Measurements from ENCODE around the gene C20orf202.

Gene C20orf202

GRCh38 chr20:1202762-1203504 lies at the start of gene C20orf202:
Gene C20orf202 (plus strand): TSS chr20:1203454. CDS start chr20:1203586, 132 bp downstream.
- Histone ChIP-seq H3K4me1 (ENCODE audit: control insufficient read depth, insufficient read depth, low read length) (no peaks in the 10 kb centered on the region), H3K36me3 (ENCODE audit: control insufficient read depth, insufficient read depth, low read length) (no peaks in the 10 kb centered on the region), H3K27ac (ENCODE audit: low read depth, low read length) (no peak within 1 kb of the TSS), H3K9ac (ENCODE audit: low read depth, low read length) (no peak within 1 kb of the TSS), H3K4me3 (ENCODE audit: low read depth, low read length) (no peak within 1 kb of the TSS), H3K9me3 (ENCODE audit: control insufficient read depth, insufficient read depth, low read length) (no peaks in the 10 kb centered on the region), H3K27me3 (ENCODE audit: control insufficient read depth, insufficient read depth, low read length) (no peaks in the 10 kb centered on the region; the same call in 1 of the 2 replicates)

GRCh38 chr20:1154226-1154625 lies 49.0 kb upstream of the C20orf202 start:
- Histone ChIP-seq H3K4me1 (ENCODE audit: control insufficient read depth, insufficient read depth, low read length) (no peaks in the 10 kb centered on the region), H3K9me3 (ENCODE audit: control insufficient read depth, insufficient read depth, low read length) (no peaks in the 10 kb centered on the region), H3K27me3 (ENCODE audit: control insufficient read depth, insufficient read depth, low read length) (no peaks in the 10 kb centered on the region), H3K4me3 (ENCODE audit: low read depth, low read length) (no peak overlapping the region), H3K9ac (ENCODE audit: low read depth, low read length) (no peak overlapping the region), H3K36me3 (ENCODE audit: control insufficient read depth, insufficient read depth, low read length) (peaks cover 36% of the 10 kb centered on the region), H3K27ac (ENCODE audit: low read depth, low read length) (no peak overlapping the region)

- no peaks in the 10 kb centered on the region for H3K9me3 ChIP-seq (ENCODE audit: control insufficient read depth, insufficient read depth, low read length)
- no peak overlapping the region for H3K9ac ChIP-seq (ENCODE audit: low read depth, low read length)
- H3K4me3 ChIP-seq (ENCODE audit: low read depth, low read length), result no peak overlapping the region
- no peaks in the 10 kb centered on the region for H3K4me1 ChIP-seq (ENCODE audit: control insufficient read depth, insufficient read depth, low read length)
- H3K27me3 ChIP-seq (ENCODE audit: control insufficient read depth, insufficient read depth, low read length), result no peaks in the 10 kb centered on the region
- no peak overlapping the region for H3K27ac ChIP-seq (ENCODE audit: low read depth, low read length)
- peaks cover 37% of the 10 kb centered on the region for H3K36me3 ChIP-seq (ENCODE audit: control insufficient read depth, insufficient read depth, low read length)
These were observed 48.6 kb upstream of the C20orf202 start for GRCh38 chr20:1154691-1155090.

GRCh38 chr20:1155342-1155741 lies 47.9 kb upstream of the C20orf202 start:
- Histone ChIP-seq H3K27ac (ENCODE audit: low read depth, low read length) (no peak overlapping the region), H3K9me3 (ENCODE audit: control insufficient read depth, insufficient read depth, low read length) (no peaks in the 10 kb centered on the region), H3K27me3 (ENCODE audit: control insufficient read depth, insufficient read depth, low read length) (no peaks in the 10 kb centered on the region), H3K4me3 (ENCODE audit: low read depth, low read length) (no peak overlapping the region), H3K9ac (ENCODE audit: low read depth, low read length) (no peak overlapping the region), H3K4me1 (ENCODE audit: control insufficient read depth, insufficient read depth, low read length) (no peaks in the 10 kb centered on the region), H3K36me3 (ENCODE audit: control insufficient read depth, insufficient read depth, low read length) (peaks cover 41% of the 10 kb centered on the region)

- Histone ChIP-seq H3K36me3 (ENCODE audit: control insufficient read depth, insufficient read depth, low read length) (peaks cover 55% of the 10 kb centered on the region), H3K9me3 (ENCODE audit: control insufficient read depth, insufficient read depth, low read length) (no peaks in the 10 kb centered on the region), H3K4me1 (ENCODE audit: control insufficient read depth, insufficient read depth, low read length) (no peaks in the 10 kb centered on the region), H3K9ac (ENCODE audit: low read depth, low read length) (no peak overlapping the region), H3K27me3 (ENCODE audit: control insufficient read depth, insufficient read depth, low read length) (no peaks in the 10 kb centered on the region), H3K27ac (ENCODE audit: low read depth, low read length) (no peak overlapping the region), H3K4me3 (ENCODE audit: low read depth, low read length) (no peak overlapping the region)
These were observed 42.8 kb upstream of the C20orf202 start for GRCh38 chr20:1160496-1160895.

- no peaks in the 10 kb centered on the region for H3K4me1 ChIP-seq (ENCODE audit: control insufficient read depth, insufficient read depth, low read length)
- H3K36me3 ChIP-seq (ENCODE audit: control insufficient read depth, insufficient read depth, low read length), result peaks cover 58% of the 10 kb centered on the region
- no peaks in the 10 kb centered on the region for H3K9me3 ChIP-seq (ENCODE audit: control insufficient read depth, insufficient read depth, low read length)
- H3K9ac ChIP-seq (ENCODE audit: low read depth, low read length), result no peak overlapping the region
- no peak overlapping the region for H3K27ac ChIP-seq (ENCODE audit: low read depth, low read length)
- H3K4me3 ChIP-seq (ENCODE audit: low read depth, low read length), result no peak overlapping the region
- H3K27me3 ChIP-seq (ENCODE audit: control insufficient read depth, insufficient read depth, low read length), result no peaks in the 10 kb centered on the region
These were observed 42.3 kb upstream of the C20orf202 start for GRCh38 chr20:1160991-1161390.

GRCh38 chr20:1163105-1163504 lies 40.1 kb upstream of the C20orf202 start:
- Histone ChIP-seq H3K4me3 (ENCODE audit: low read depth, low read length) (no peak overlapping the region), H3K4me1 (ENCODE audit: control insufficient read depth, insufficient read depth, low read length) (no peaks in the 10 kb centered on the region), H3K9me3 (ENCODE audit: control insufficient read depth, insufficient read depth, low read length) (no peaks in the 10 kb centered on the region), H3K36me3 (ENCODE audit: control insufficient read depth, insufficient read depth, low read length) (peaks cover 79% of the 10 kb centered on the region), H3K9ac (ENCODE audit: low read depth, low read length) (no peak overlapping the region), H3K27ac (ENCODE audit: low read depth, low read length) (no peak overlapping the region), H3K27me3 (ENCODE audit: control insufficient read depth, insufficient read depth, low read length) (no peaks in the 10 kb centered on the region)

- Histone ChIP-seq H3K27ac (ENCODE audit: low read depth, low read length) (no peak overlapping the region), H3K27me3 (ENCODE audit: control insufficient read depth, insufficient read depth, low read length) (no peaks in the 10 kb centered on the region), H3K9ac (ENCODE audit: low read depth, low read length) (no peak overlapping the region), H3K36me3 (ENCODE audit: control insufficient read depth, insufficient read depth, low read length) (peaks cover 85% of the 10 kb centered on the region), H3K4me1 (ENCODE audit: control insufficient read depth, insufficient read depth, low read length) (no peaks in the 10 kb centered on the region), H3K9me3 (ENCODE audit: control insufficient read depth, insufficient read depth, low read length) (no peaks in the 10 kb centered on the region), H3K4me3 (ENCODE audit: low read depth, low read length) (no peak overlapping the region)
These were observed 39.6 kb upstream of the C20orf202 start for GRCh38 chr20:1163653-1164052.

- no peak overlapping the region for H3K4me3 ChIP-seq (ENCODE audit: low read depth, low read length)
- no peaks in the 10 kb centered on the region for H3K9me3 ChIP-seq (ENCODE audit: control insufficient read depth, insufficient read depth, low read length)
- no peaks in the 10 kb centered on the region for H3K4me1 ChIP-seq (ENCODE audit: control insufficient read depth, insufficient read depth, low read length)
- H3K36me3 ChIP-seq (ENCODE audit: control insufficient read depth, insufficient read depth, low read length), result peaks cover 92% of the 10 kb centered on the region
- no peaks in the 10 kb centered on the region for H3K27me3 ChIP-seq (ENCODE audit: control insufficient read depth, insufficient read depth, low read length)
- H3K9ac ChIP-seq (ENCODE audit: low read depth, low read length), result no peak overlapping the region
- H3K27ac ChIP-seq (ENCODE audit: low read depth, low read length), result no peak overlapping the region
These were observed 38.4 kb upstream of the C20orf202 start for GRCh38 chr20:1164871-1165270.

GRCh38 chr20:1165521-1165920 lies 37.7 kb upstream of the C20orf202 start:
- no peak overlapping the region for H3K27ac ChIP-seq (ENCODE audit: low read depth, low read length)
- H3K4me3 ChIP-seq (ENCODE audit: low read depth, low read length), result no peak overlapping the region
- no peaks in the 10 kb centered on the region for H3K9me3 ChIP-seq (ENCODE audit: control insufficient read depth, insufficient read depth, low read length)
- H3K36me3 ChIP-seq (ENCODE audit: control insufficient read depth, insufficient read depth, low read length), result peaks cover 93% of the 10 kb centered on the region
- H3K9ac ChIP-seq (ENCODE audit: low read depth, low read length), result no peak overlapping the region
- no peaks in the 10 kb centered on the region for H3K27me3 ChIP-seq (ENCODE audit: control insufficient read depth, insufficient read depth, low read length)
- H3K4me1 ChIP-seq (ENCODE audit: control insufficient read depth, insufficient read depth, low read length), result no peaks in the 10 kb centered on the region

- H3K27me3 ChIP-seq (ENCODE audit: control insufficient read depth, insufficient read depth, low read length), result no peaks in the 10 kb centered on the region
- no peak overlapping the region for H3K27ac ChIP-seq (ENCODE audit: low read depth, low read length)
- H3K4me3 ChIP-seq (ENCODE audit: low read depth, low read length), result no peak overlapping the region
- no peaks in the 10 kb centered on the region for H3K4me1 ChIP-seq (ENCODE audit: control insufficient read depth, insufficient read depth, low read length)
- H3K9me3 ChIP-seq (ENCODE audit: control insufficient read depth, insufficient read depth, low read length), result no peaks in the 10 kb centered on the region
- H3K9ac ChIP-seq (ENCODE audit: low read depth, low read length), result no peak overlapping the region
- peaks cover 90% of the 10 kb centered on the region for H3K36me3 ChIP-seq (ENCODE audit: control insufficient read depth, insufficient read depth, low read length)
These were observed 37.3 kb upstream of the C20orf202 start for GRCh38 chr20:1165941-1166340.
